Panc1 (cell line): ENCODE measurements around the gene PPP1R1A. TPM values are rescaled to one million over a fixed set of nuclear protein-coding genes. Genes with fewer than 3 reads are reported as not detected.

ENCODE experiments used
- ATAC-seq: fragments of 200-7000 bp; cut with Tn5 transposase; 2 replicates; pipeline ENCODE4 v1.9.1; 2020; ENCODE audit warnings: mild to moderate bottlenecking, moderate library complexity
- Bru-seq: library from RNA; stranded (reverse); fragments of 400-500 nt; gene quantifications from one replicate; lab custom pipeline; 2021; lab: Mats Ljungman, UMichigan
- BruChase-seq, 2 experiments: library from RNA; stranded (reverse); fragments of 400-500 nt; gene quantifications; one replicate each; lab custom pipeline; 2021; lab: Mats Ljungman, UMichigan
- BruUV-seq: library from RNA; stranded (reverse); fragments of 400-500 nt; replicated peaks from 2 replicates; lab custom pipeline; 2021; lab: Mats Ljungman, UMichigan
- CTCF ChIA-PET: fragments of 300-600 bp; sonication (Branson Sonifier 250); formaldehyde crosslinking; loops from one replicate; lab custom pipeline; 2022; ENCODE audit warnings: antibody characterized with exemption; lab: Charles Lee
- POLR2A ChIA-PET: fragments of 300-600 bp; sonication (Branson Sonifier 250); formaldehyde crosslinking; loops from one replicate; lab custom pipeline; 2022; ENCODE audit warnings: antibody characterized with exemption; lab: Charles Lee
- DNase-seq: peaks from one replicate; pipeline ENCODE4 v3.0.0-alpha.2; 2010; ENCODE audit warnings: low read depth, low spot score
- H3K27ac ChIP-seq: 2 replicates; pipeline ENCODE4 v1.5.1; 2011; ENCODE audit warnings: mild to moderate bottlenecking, low read length, inconsistent platforms
- H3K27me3 ChIP-seq: fragments of 200-500 bp; sonication (Bioruptor generic); 2 replicates; pipeline ENCODE4 v1.6.0; 2014; ENCODE audit warnings: low read length, inconsistent platforms; ENCODE audit not compliant: control insufficient read depth, insufficient read depth
- H3K36me3 ChIP-seq: fragments of 200-500 bp; sonication (Bioruptor generic); 2 replicates; pipeline ENCODE4 v1.5.1; 2014; ENCODE audit warnings: inconsistent platforms, mild to moderate bottlenecking, low read length, moderate library complexity; ENCODE audit not compliant: control insufficient read depth, insufficient read depth
- H3K4me1 ChIP-seq: 2 replicates; pipeline ENCODE4 v1.5.1; 2011; ENCODE audit warnings: inconsistent platforms, mild to moderate bottlenecking, low read length, moderate library complexity; ENCODE audit not compliant: control insufficient read depth, insufficient read depth
- H3K4me3 ChIP-seq, 2 experiments: 2 replicates each; pipeline ENCODE4 v1.5.1; 2011 to 2012; ENCODE audit warnings: low read depth in 2 of 2, low read length in 2 of 2, mild to moderate bottlenecking in 2 of 2, inconsistent platforms in 1 of 2, moderate library complexity in 1 of 2
- H3K9me3 ChIP-seq: fragments of 200-500 bp; sonication (Bioruptor generic); 2 replicates; pipeline ENCODE4 v1.5.1; 2014; ENCODE audit warnings: low read depth, mild to moderate bottlenecking, inconsistent platforms, low read length, moderate library complexity; ENCODE audit not compliant: control insufficient read depth, insufficient read depth
- CTCF ChIP-seq: fragments of 450-650 bp; IDR thresholded peaks from 2 replicates; pipeline ENCODE4 v1.5.1; 2017; ENCODE audit warnings: mild to moderate bottlenecking
- POLR2AphosphoS5 ChIP-seq: IDR thresholded peaks from 2 replicates; pipeline ENCODE4 v1.6.1; 2012; ENCODE audit warnings: mild to moderate bottlenecking, low read depth, low read length, moderate library complexity
- REST ChIP-seq, 2 experiments: IDR thresholded peaks; 2 replicates each; pipeline ENCODE4 v1.6.1; 2011 to 2012; ENCODE audit warnings: low read depth in 2 of 2, control low read depth in 1 of 2, low read length in 1 of 2, mild to moderate bottlenecking in 1 of 2, moderate library complexity in 1 of 2; ENCODE audit not compliant: insufficient read depth in 1 of 2
- SIN3A ChIP-seq: IDR thresholded peaks from 2 replicates; pipeline ENCODE4 v1.6.1; 2012; ENCODE audit warnings: low read depth, mild to moderate bottlenecking, low read length, moderate library complexity, borderline replicate concordance; ENCODE audit not compliant: insufficient read depth
- TCF7L2 ChIP-seq: IDR thresholded peaks from 2 replicates; pipeline ENCODE4 v1.6.1; 2011; ENCODE audit warnings: mild to moderate bottlenecking, low read depth, low read length, inconsistent platforms
- in situ Hi-C: cut with HindIII; loops from 2 replicates; pipeline ENCODE4 v1.10.0; 2016; ENCODE audit warnings: low sequenced_read_pairs, low pct_unique_long_range_greater_than_20kb
- intact Hi-C: fragments of 100-400 bp; cut with micrococcal nuclease; formaldehyde crosslinking; loops from one replicate; pipeline ENCODE4 v1.10.0; 2022; ENCODE audit not compliant: unreplicated experiment
- long read RNA-seq: library from polyadenylated mRNA; unstranded; transcript quantifications from one replicate; pipeline ENCODE4 v2.0.0, GENCODE V29; 2021; ENCODE audit not compliant: unreplicated experiment
- polyA plus RNA-seq: library from polyadenylated mRNA; unstranded; fragments of >200 nt; gene quantifications from one replicate; pipeline ENCODE4 v1.2.1, GENCODE V29; 2012; ENCODE audit warnings: missing spikeins; ENCODE audit not compliant: insufficient read length
- total RNA-seq: library from RNA; stranded (reverse); gene quantifications from one replicate; pipeline ENCODE4 v1.2.1, GENCODE V29; 2021; ENCODE audit not compliant: unreplicated experiment

The PPP1R1A gene
- total RNA-seq (0.23 TPM), Bru-seq, nascent RNA (percentile 6 among the genes with signal in this experiment), BruChase-seq, experiment 1, labeled RNA remaining after a 2-hour chase (percentile 10 among the genes with signal in this experiment), BruChase-seq, experiment 2, labeled RNA remaining after a 6-hour chase (percentile 13 among the genes with signal in this experiment)
- not detected for polyA plus RNA-seq
- long read RNA-seq, partial matches to known transcripts = 0 of 2 reads
- long read RNA-seq, other reads (novel, unspliced or antisense) = 1 of 2 reads

GRCh38 chr12:54588110-54588889, at the start of gene PPP1R1A:
Gene PPP1R1A, minus strand, starts transcription at chr12:54588659. Its CDS starts 171 bp downstream, at chr12:54588488.
- ChIA-PET CTCF (interaction anchor here (0.6 to 0.7 kb wide), 2 partner anchors 189 to 389 kb away, joined by 4 to 11 read pairs; no protein-coding TSS in a partner anchor), POLR2A (no interaction called here)
- H3K27ac ChIP-seq = no peak within 1 kb of the TSS
- BruUV-seq = no TSS peak
- ATAC-seq (peak; percentile 49; the same call in 1 of the 2 replicates), DNase-seq (no peak)
- peaks cover 21% of the 10 kb centered on the region for H3K27me3 ChIP-seq
- no peaks in the 10 kb centered on the region for H3K9me3 ChIP-seq
- peak within 1 kb of the TSS; percentile 16 to 20; a peak in 1 of 4 replicates for H3K4me3 ChIP-seq
- H3K4me1 ChIP-seq = no peaks in the 10 kb centered on the region; the same call in 1 of the 2 replicates
- TF ChIP-seq TCF7L2 = no peak
- TF ChIP-seq CTCF = no peak
- no peak for TF ChIP-seq POLR2AphosphoS5
- TF ChIP-seq REST (IDR thresholded peaks at IDR 0.05; ENCODE audit: insufficient read depth in 1 of 2, low read depth in 2 of 2, low read length in 1 of 2) = no peak
- no peak for TF ChIP-seq SIN3A
- H3K36me3 ChIP-seq = no peaks in the 10 kb centered on the region
- intact Hi-C loops = no loop called here
- in situ Hi-C loops = no loop called here

GRCh38 chr12:54634795-54635194, 46.3 kb upstream of the PPP1R1A start, which contains the start of gene LACRT:
Gene LACRT, minus strand, starts transcription at chr12:54634895. Its CDS starts 54 bp downstream, at chr12:54634841.
- no peaks in the 10 kb centered on the region for H3K27me3 ChIP-seq
- H3K4me3 ChIP-seq = no peak within 1 kb of the TSS
- H3K27ac ChIP-seq = no peak within 1 kb of the TSS
- ChIA-PET CTCF (no interaction called here), POLR2A (no interaction called here)
- intact Hi-C loops = no loop called here
- H3K36me3 ChIP-seq = no peaks in the 10 kb centered on the region
- no TSS peak for BruUV-seq
- in situ Hi-C loops = no loop called here
- TF ChIP-seq SIN3A (no peak), TCF7L2 (no peak), POLR2AphosphoS5 (no peak), REST (IDR thresholded peaks at IDR 0.05; ENCODE audit: insufficient read depth in 1 of 2, low read depth in 2 of 2, low read length in 1 of 2) (no peak)
- H3K4me1 ChIP-seq = no peaks in the 10 kb centered on the region
- no peaks in the 10 kb centered on the region for H3K9me3 ChIP-seq
- DNase-seq = no peak
- ATAC-seq = no peak
